HepG2 (cell line): Measurements from ENCODE around the gene AEBP1. TPM values are rescaled to one million over a fixed set of nuclear protein-coding genes. Genes with fewer than 3 reads are reported as not detected.

Experiments used
- ARHGAP35 ChIP-seq: sonication (generic); formaldehyde crosslinking; IDR thresholded peaks from 2 replicates; pipeline ENCODE4 v1.9.0; 2022; ENCODE audit warnings: mild to moderate bottlenecking, inconsistent platforms, moderate library complexity, missing genetic modification reagents, borderline replicate concordance
- ATF2 ChIP-seq: sonication (generic); formaldehyde crosslinking; IDR thresholded peaks from 2 replicates; pipeline ENCODE4 v1.4.0; 2020; ENCODE audit warnings: missing genetic modification reagents
- DNMT1 ChIP-seq: sonication (generic); formaldehyde crosslinking; IDR thresholded peaks from 2 replicates; pipeline ENCODE4 v1.5.1; 2020; ENCODE audit warnings: mild to moderate bottlenecking, missing genetic modification reagents
- E2F5 ChIP-seq: sonication (generic); formaldehyde crosslinking; conservative IDR thresholded peaks from 2 replicates; pipeline ENCODE4 v1.4.0; 2020; ENCODE audit warnings: missing genetic modification reagents
- GATAD1 ChIP-seq: IDR thresholded peaks from 2 replicates; pipeline ENCODE4 v1.6.1; 2016; ENCODE audit warnings: missing genetic modification reagents, missing compliant biosample characterization
- MIXL1 ChIP-seq: IDR thresholded peaks from 2 replicates; pipeline ENCODE4 v1.6.1; 2016
- MXD1 ChIP-seq: sonication (generic); formaldehyde crosslinking; IDR thresholded peaks from 2 replicates; pipeline ENCODE4 v1.4.0; 2020; ENCODE audit warnings: mild to moderate bottlenecking, missing genetic modification reagents
- NCOA1 ChIP-seq: sonication (generic); formaldehyde crosslinking; IDR thresholded peaks from 2 replicates; pipeline ENCODE4 v1.9.0; 2021; ENCODE audit warnings: missing genetic modification reagents
- NCOR1 ChIP-seq: fragments of 200-600 bp; sonication (generic); IDR thresholded peaks from 2 replicates; pipeline ENCODE4 v1.7.0; 2017; ENCODE audit warnings: antibody characterized with exemption, low read length, borderline replicate concordance
- NFATC3 ChIP-seq: sonication (generic); formaldehyde crosslinking; IDR thresholded peaks from 2 replicates; pipeline ENCODE4 v1.5.1; 2020; ENCODE audit warnings: mild to moderate bottlenecking, missing genetic modification reagents
- PCBP2 ChIP-seq: fragments of 200-400 bp; formaldehyde crosslinking; optimal IDR thresholded peaks from 2 replicates; pipeline ENCODE3; 2018; ENCODE audit warnings: low read length, low read depth; ENCODE audit not compliant: poor library complexity, severe bottlenecking
- POLR2AphosphoS5 ChIP-seq: IDR thresholded peaks from 2 replicates; pipeline ENCODE4 v1.6.1; 2012; ENCODE audit warnings: low read depth, low read length
- SALL2 ChIP-seq: sonication (generic); formaldehyde crosslinking; IDR thresholded peaks from 2 replicates; pipeline ENCODE4 v1.8.1; 2023; ENCODE audit warnings: mild to moderate bottlenecking, missing genetic modification reagents, inconsistent platforms
- SMAD1 ChIP-seq: sonication (generic); formaldehyde crosslinking; IDR thresholded peaks from 2 replicates; pipeline ENCODE4 v1.4.0; 2020; ENCODE audit warnings: missing genetic modification reagents, low read depth, mild to moderate bottlenecking, borderline replicate concordance
- SP1 ChIP-seq, 2 experiments: fragments of 450-650 bp in 1 of 2; sonication (generic) in 1 of 2; formaldehyde crosslinking in 1 of 2; IDR thresholded peaks; 2 replicates each; pipeline versions ENCODE4 v1.4.0 to v1.6.1; 2016 to 2020; ENCODE audit warnings: missing genetic modification reagents in 1 of 2
- TAF15 ChIP-seq: fragments of 200-400 bp; formaldehyde crosslinking; IDR thresholded peaks from one replicate; pipeline ENCODE4 v1.6.1; 2018; ENCODE audit warnings: mild to moderate bottlenecking, low read depth, low read length; ENCODE audit not compliant: poor library complexity, severe bottlenecking
- TERF1 ChIP-seq: sonication (generic); formaldehyde crosslinking; IDR thresholded peaks from 2 replicates; pipeline ENCODE4 v1.8.0; 2022; ENCODE audit warnings: mild to moderate bottlenecking, missing genetic modification reagents, moderate library complexity
- ZNF260 ChIP-seq: sonication (generic); formaldehyde crosslinking; IDR thresholded peaks from 2 replicates; pipeline ENCODE4 v1.4.0; 2020; ENCODE audit warnings: missing genetic modification reagents, low read depth, mild to moderate bottlenecking, borderline replicate concordance
- ZNF501 ChIP-seq: sonication (generic); formaldehyde crosslinking; IDR thresholded peaks from 2 replicates; pipeline ENCODE4 v1.5.1; 2020; ENCODE audit warnings: mild to moderate bottlenecking, moderate library complexity, missing genetic modification reagents
- ZNF503 ChIP-seq: sonication (generic); formaldehyde crosslinking; IDR thresholded peaks from 2 replicates; pipeline ENCODE4 v1.4.0; 2020; ENCODE audit warnings: missing genetic modification reagents
- ZNF567 ChIP-seq: sonication (generic); formaldehyde crosslinking; IDR thresholded peaks from 2 replicates; pipeline ENCODE4 v1.8.1; 2023; ENCODE audit warnings: mild to moderate bottlenecking, missing genetic modification reagents, borderline replicate concordance
- ZNF768 ChIP-seq: sonication (generic); formaldehyde crosslinking; IDR thresholded peaks from 2 replicates; pipeline ENCODE4 v1.4.0; 2020; ENCODE audit warnings: missing genetic modification reagents
- ZNF775 ChIP-seq: sonication (generic); formaldehyde crosslinking; IDR thresholded peaks from 2 replicates; pipeline ENCODE4 v1.4.0; 2020; ENCODE audit warnings: missing genetic modification reagents, mild to moderate bottlenecking, moderate library complexity, borderline replicate concordance
- polyA plus RNA-seq, 8 experiments: library from polyadenylated mRNA; depleted of rRNA in 3 of 8; stranded (reverse) in 7 of 8; unstranded in 1 of 8; fragments of >200 nt; fragmentation: Illumina TruSeq in 4 of 8; extraction: Trizol in 4 of 8; gene quantifications; 2 replicates each; pipeline versions ENCODE4 v1.2.1 to v1.2.3, GENCODE V29; 2011 to 2016; ENCODE audit warnings: low read depth in 4 of 8, missing spikeins in 1 of 8, mixed read lengths in 1 of 8; ENCODE audit not compliant: insufficient read depth in 1 of 8
- total RNA-seq, 5 experiments: library from RNA; depleted of rRNA; stranded (reverse); fragments of >200 nt; fragmentation: Illumina TruSeq; extraction: Trizol; gene quantifications; 2 replicates each; pipeline ENCODE4 v1.2.3, GENCODE V29; 2016; ENCODE audit warnings: low read depth in 1 of 5

AEBP1 gene
- total and polyA plus RNA-seq, 2 of the 13 experiments (the other 11 are each of a cell fraction or from before 2014, with no cell fraction given): 0.22 to 0.55 TPM

GRCh38 chr7:44123190-44124003 is 19.3 kb downstream of the AEBP1 start, which contains the start of gene POLD2 (continued):
- TF ChIP-seq DNMT1 (CRISPR knock-in tag) (peak; percentile 18; the same call in 1 of the 2 replicates), SMAD1 (CRISPR knock-in tag) (no peak), ZNF567 (CRISPR knock-in tag) (no peak; the same call in 1 of the 2 replicates), ZNF775 (CRISPR knock-in tag) (no peak), E2F5 (CRISPR knock-in tag) (0 out of 2 replicates have a peak, but pooled peaks have one; percentile 17), MIXL1 (CRISPR knock-in tag) (no peak), GATAD1 (CRISPR knock-in tag) (peak; percentile 79), ZNF503 (no peak), POLR2AphosphoS5 (peak; percentile 61; the same call in 1 of the 2 replicates), SP1 (IDR thresholded peaks at IDR 0.05) (no peak), SP1 (CRISPR knock-in tag; IDR thresholded peaks at IDR 0.05) (peak; percentile 92), NCOA1 (CRISPR knock-in tag) (no peak), ZNF501 (peak; percentile 91), ZNF768 (CRISPR knock-in tag) (peak; percentile 55; the same call in 1 of the 2 replicates), ATF2 (CRISPR knock-in tag) (peak; percentile 35; the same call in 1 of the 2 replicates), MXD1 (CRISPR knock-in tag) (peak; percentile 94), TERF1 (0 out of 2 replicates have a peak, but pooled peaks have one; percentile 58), ZNF260 (CRISPR knock-in tag) (no peak), TAF15 (no peak), NCOR1 (no peak), PCBP2 (no peak), ARHGAP35 (peak; percentile 78), NFATC3 (CRISPR knock-in tag) (no peak), SALL2 (CRISPR knock-in tag) (peak; percentile 21; the same call in 1 of the 2 replicates)
